K562 (cell line): ENCODE results near the gene F13B. TPM values are rescaled to one million over a fixed set of nuclear protein-coding genes. Genes with fewer than 3 reads are reported as not detected.

ENCODE experiments used
- ATAC-seq: fragments of 200-7000 bp; cut with Tn5 transposase; 3 replicates; pipeline ENCODE4 v1.9.1; 2020; ENCODE audit warnings: moderate library complexity
- BruUV-seq: library from RNA; stranded (reverse); fragments of 400-500 nt; replicated peaks from 2 replicates; lab custom pipeline; 2021; lab: Mats Ljungman, UMichigan
- CTCF ChIA-PET: fragments of 300-600 bp; formaldehyde crosslinking; extraction: SDS; loops from one replicate; lab custom pipeline; 2021; ENCODE audit warnings: low intra/inter-chr PET ratio; lab: Yijun Ruan, JAX
- POLR2A ChIA-PET: fragments of 300-600, 350-650 bp; sonication (Branson Sonifier 250); formaldehyde crosslinking; extraction: SDS; loops from one replicate; lab custom pipeline; 2021; ENCODE audit warnings: antibody characterized with exemption, inconsistent platforms; lab: Yijun Ruan, JAX
- DNase-seq, 4 experiments: peaks; one replicate each; pipeline versions ENCODE4 v3.0.0 to v3.0.0-alpha.2; 2011 to 2018; ENCODE audit warnings: low spot score in 3 of 4, mixed read lengths in 3 of 4; ENCODE audit errors: extremely low read depth in 1 of 4
- FAIRE-seq: peaks from 2 replicates; lab custom pipeline; 2011; peaks lifted over from hg19 to GRCh38; lab: Jason Lieb, UNC
- H2AFZ ChIP-seq: 2 replicates; pipeline ENCODE4 v1.6.0; 2011; ENCODE audit warnings: low read depth, low read length, control low read depth, inconsistent platforms
- H3K27ac ChIP-seq: fragments of 200-600 bp; 3 replicates; pipeline ENCODE4 v1.8.0; 2011; ENCODE audit warnings: low read depth, mild to moderate bottlenecking, control low read depth, inconsistent platforms, low read length, moderate library complexity, mixed read lengths; ENCODE audit errors: extremely low read depth
- H3K27me3 ChIP-seq, 2 experiments: fragments of 300-600 bp in 1 of 2; 2 replicates in 1 of 2; 3 replicates in 1 of 2; pipeline versions ENCODE4 v1.6.0 to v1.8.0; 2011; ENCODE audit warnings: inconsistent platforms in 2 of 2, low read length in 2 of 2, mild to moderate bottlenecking in 1 of 2, mixed read lengths in 1 of 2, moderate library complexity in 1 of 2; ENCODE audit not compliant: control insufficient read depth in 2 of 2, insufficient read depth in 2 of 2
- H3K36me3 ChIP-seq: fragments of 300-600 bp; 3 replicates; pipeline ENCODE4 v1.8.0; 2011; ENCODE audit warnings: mild to moderate bottlenecking, low read length, inconsistent platforms; ENCODE audit not compliant: control insufficient read depth, insufficient read depth
- H3K4me1 ChIP-seq, 2 experiments: fragments of 200-600 bp in 1 of 2; replicated peaks in 1 of 2; 2 replicates in 1 of 2; 3 replicates in 1 of 2; pipeline versions ENCODE4 v1.5.1 to v1.8.0; 2011; ENCODE audit warnings: inconsistent platforms in 2 of 2, low read length in 2 of 2, mild to moderate bottlenecking in 1 of 2, mixed read lengths in 1 of 2, moderate library complexity in 1 of 2; ENCODE audit not compliant: control insufficient read depth in 2 of 2, insufficient read depth in 2 of 2
- H3K4me2 ChIP-seq: 2 replicates; pipeline ENCODE4 v1.6.1; 2011; ENCODE audit warnings: low read length, control low read depth, inconsistent platforms, mixed read lengths; ENCODE audit not compliant: insufficient read depth
- H3K4me3 ChIP-seq: fragments of 200-600 bp; sonication (generic), shearing (Covaris generic); 2 replicates; pipeline ENCODE4 v1.5.1; 2016; ENCODE audit warnings: control low read depth, inconsistent platforms
- H3K79me2 ChIP-seq: fragments of 200-600 bp; 3 replicates; pipeline ENCODE4 v1.8.0; 2011; ENCODE audit warnings: low read length, inconsistent platforms; ENCODE audit not compliant: control insufficient read depth, insufficient read depth
- H3K9ac ChIP-seq, 2 experiments: 2 replicates each; pipeline versions ENCODE4 v1.6.0 to v1.6.1; 2011; ENCODE audit warnings: low read depth in 2 of 2, low read length in 2 of 2, control low read depth in 1 of 2, inconsistent platforms in 1 of 2, mild to moderate bottlenecking in 1 of 2, mixed read lengths in 1 of 2; ENCODE audit not compliant: insufficient read depth in 1 of 2
- H3K9me1 ChIP-seq: one replicate; pipeline ENCODE4 v1.6.0; 2011; ENCODE audit warnings: inconsistent platforms, mild to moderate bottlenecking, low read length, moderate library complexity; ENCODE audit not compliant: control insufficient read depth, insufficient read depth
- H3K9me3 ChIP-seq: replicated peaks from 2 replicates; pipeline ENCODE4 v1.5.1; 2011; ENCODE audit warnings: low read depth, low read length, inconsistent platforms; ENCODE audit not compliant: control insufficient read depth, insufficient read depth
- H4K20me1 ChIP-seq: replicated peaks from 2 replicates; pipeline ENCODE4 v1.6.1; 2011; ENCODE audit warnings: low read length, inconsistent platforms, mixed read lengths; ENCODE audit not compliant: control insufficient read depth, insufficient read depth
- GATAD2A ChIP-seq: fragments of 450-650 bp; IDR thresholded peaks from 2 replicates; pipeline ENCODE4 v1.6.1; 2017
- SRSF1 ChIP-seq: fragments of 200-400 bp; formaldehyde crosslinking; IDR thresholded peaks from 2 replicates; pipeline ENCODE4 v1.6.1; 2017; ENCODE audit warnings: mild to moderate bottlenecking, low read depth, low read length, moderate library complexity
- TAF1 ChIP-seq: IDR thresholded peaks from 2 replicates; pipeline ENCODE4 v1.6.1; 2011; ENCODE audit warnings: mild to moderate bottlenecking, low read length, moderate library complexity; ENCODE audit not compliant: insufficient read depth, control insufficient read depth, severe bottlenecking; ENCODE audit errors: extremely low read depth
- ZNF165 ChIP-seq: fragments of 250-450 bp; sonication (Bioruptor Pico); IDR thresholded peaks from 2 replicates; pipeline ENCODE4 v1.4.0; 2020; ENCODE audit warnings: borderline replicate concordance
- ZNF57 ChIP-seq: fragments of 450-650 bp; formaldehyde crosslinking; IDR thresholded peaks from 2 replicates; pipeline ENCODE4 v1.4.0; 2020; ENCODE audit warnings: mild to moderate bottlenecking, moderate library complexity
- in situ Hi-C: fragments of 300-500 bp; cut with MboI; formaldehyde crosslinking; loops from 4 replicates; pipeline ENCODE4 v1.15.0; 2018; ENCODE audit warnings: inconsistent platforms, mixed read lengths
- intact Hi-C: fragments of 100-400 bp; cut with micrococcal nuclease; formaldehyde crosslinking; loops from 2 replicates; pipeline ENCODE4 v1.14.2; 2022
- polyA plus RNA-seq, 8 experiments: library from polyadenylated mRNA; depleted of rRNA in 4 of 8; stranded (reverse) in 5 of 8; unstranded in 3 of 8; fragments of >200 nt; fragmentation: Nextera tagmentation in 2 of 8; fragmentation: Illumina TruSeq in 1 of 8; extraction: Ambion mirVana in 2 of 8; extraction: Trizol in 1 of 8; gene quantifications; 2 replicates each; pipeline versions ENCODE4 v1.2.1 to v1.2.3, GENCODE V29; 2011 to 2014; ENCODE audit warnings: inconsistent platforms in 1 of 8, missing spikeins in 1 of 8
- total RNA-seq, 7 experiments: library from RNA; depleted of rRNA in 6 of 7; stranded (reverse); fragments of >200 nt in 6 of 7; fragmentation: Illumina TruSeq in 2 of 7; extraction: Trizol in 2 of 7; gene quantifications; 2 replicates each; pipeline versions ENCODE4 v1.2.1 to v1.2.3, GENCODE V29; 2011 to 2021; ENCODE audit warnings: low replicate concordance in 1 of 7
- TF ChIP-seq, protein P1 (sequence below), 2 experiments: fragments of 450-650 bp; conservative IDR thresholded peaks; 2 replicates each; pipeline ENCODE4 v1.6.1; 2017; ENCODE audit warnings: mild to moderate bottlenecking in 2 of 2, moderate library complexity in 2 of 2
- TF ChIP-seq, protein P2 (sequence below): IDR thresholded peaks from 2 replicates; pipeline ENCODE4 v1.6.1; 2011; ENCODE audit not compliant: insufficient read length; ENCODE audit errors: extremely low read depth
- TF ChIP-seq, protein P3 (sequence below): fragments of 450-650 bp; IDR thresholded peaks from 2 replicates; pipeline ENCODE4 v1.6.1; 2017; ENCODE audit warnings: antibody characterized with exemption

The F13B gene
- total and polyA plus RNA-seq, 9 of the 15 experiments (the other 6 are each of a cell fraction or from before 2014, with no cell fraction given): not detected

DNA sequence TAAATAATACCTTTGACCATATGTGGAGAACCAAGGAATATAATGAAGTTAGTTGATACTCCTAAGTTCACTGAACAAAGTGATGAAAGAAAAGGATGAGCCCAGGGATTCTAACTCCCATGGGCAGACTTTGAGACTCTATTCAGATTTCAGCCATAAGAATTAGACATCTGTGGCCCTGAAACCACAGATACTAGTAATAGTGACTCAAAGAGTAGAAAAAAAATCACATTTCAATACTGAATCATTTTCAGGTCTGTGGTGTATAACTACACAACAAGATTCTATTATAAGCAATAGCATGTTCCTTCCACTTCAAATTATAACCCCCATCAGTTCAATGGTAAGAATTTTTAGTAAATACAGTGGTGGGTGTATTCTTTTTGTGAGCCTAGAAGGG, 16.4 kb upstream of the F13B start:
- Histone ChIP-seq H3K4me1 (no peaks in the 10 kb centered on the region), H3K4me2 (no peak overlapping the region), H3K36me3 (peaks cover 61% of the 10 kb centered on the region), H3K4me3 (no peak overlapping the region), H3K79me2 (no peaks in the 10 kb centered on the region), H3K9ac (no peak overlapping the region), H3K9me1 (no peaks in the 10 kb centered on the region), H3K27me3 (no peaks in the 10 kb centered on the region), H3K27ac (no peak overlapping the region), H3K9me3 (peaks cover 2% of the 10 kb centered on the region; the same call in 1 of the 2 replicates), H2AFZ (no peak overlapping the region), H4K20me1 (no peaks in the 10 kb centered on the region)
- no TSS peak for BruUV-seq
- ChIA-PET POLR2A (no interaction called here), CTCF (no interaction called here)
- intact Hi-C loops (no loop called here), in situ Hi-C loops (no loop called here)
- no peak for DNase-seq
- ATAC-seq: no peak
- TF ChIP-seq ZNF57 (CRISPR knock-in tag) (no peak), GATAD2A (no peak), SRSF1 (no peak), TAF1 (no peak), ZNF165 (no peak)
- TF ChIP-seq, protein P1, sequence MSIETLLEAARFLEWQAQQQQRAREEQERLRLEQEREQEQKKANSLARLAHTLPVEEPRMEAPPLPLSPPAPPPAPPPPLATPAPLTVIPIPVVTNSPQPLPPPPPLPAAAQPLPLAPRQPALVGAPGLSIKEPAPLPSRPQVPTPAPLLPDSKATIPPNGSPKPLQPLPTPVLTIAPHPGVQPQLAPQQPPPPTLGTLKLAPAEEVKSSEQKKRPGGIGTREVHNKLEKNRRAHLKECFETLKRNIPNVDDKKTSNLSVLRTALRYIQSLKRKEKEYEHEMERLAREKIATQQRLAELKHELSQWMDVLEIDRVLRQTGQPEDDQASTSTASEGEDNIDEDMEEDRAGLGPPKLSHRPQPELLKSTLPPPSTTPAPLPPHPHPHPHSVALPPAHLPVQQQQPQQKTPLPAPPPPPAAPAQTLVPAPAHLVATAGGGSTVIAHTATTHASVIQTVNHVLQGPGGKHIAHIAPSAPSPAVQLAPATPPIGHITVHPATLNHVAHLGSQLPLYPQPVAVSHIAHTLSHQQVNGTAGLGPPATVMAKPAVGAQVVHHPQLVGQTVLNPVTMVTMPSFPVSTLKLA (conservative IDR thresholded peaks at IDR 0.05): no peak
- TF ChIP-seq, protein P2, sequence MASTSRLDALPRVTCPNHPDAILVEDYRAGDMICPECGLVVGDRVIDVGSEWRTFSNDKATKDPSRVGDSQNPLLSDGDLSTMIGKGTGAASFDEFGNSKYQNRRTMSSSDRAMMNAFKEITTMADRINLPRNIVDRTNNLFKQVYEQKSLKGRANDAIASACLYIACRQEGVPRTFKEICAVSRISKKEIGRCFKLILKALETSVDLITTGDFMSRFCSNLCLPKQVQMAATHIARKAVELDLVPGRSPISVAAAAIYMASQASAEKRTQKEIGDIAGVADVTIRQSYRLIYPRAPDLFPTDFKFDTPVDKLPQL: no peak
- TF ChIP-seq, protein P3, sequence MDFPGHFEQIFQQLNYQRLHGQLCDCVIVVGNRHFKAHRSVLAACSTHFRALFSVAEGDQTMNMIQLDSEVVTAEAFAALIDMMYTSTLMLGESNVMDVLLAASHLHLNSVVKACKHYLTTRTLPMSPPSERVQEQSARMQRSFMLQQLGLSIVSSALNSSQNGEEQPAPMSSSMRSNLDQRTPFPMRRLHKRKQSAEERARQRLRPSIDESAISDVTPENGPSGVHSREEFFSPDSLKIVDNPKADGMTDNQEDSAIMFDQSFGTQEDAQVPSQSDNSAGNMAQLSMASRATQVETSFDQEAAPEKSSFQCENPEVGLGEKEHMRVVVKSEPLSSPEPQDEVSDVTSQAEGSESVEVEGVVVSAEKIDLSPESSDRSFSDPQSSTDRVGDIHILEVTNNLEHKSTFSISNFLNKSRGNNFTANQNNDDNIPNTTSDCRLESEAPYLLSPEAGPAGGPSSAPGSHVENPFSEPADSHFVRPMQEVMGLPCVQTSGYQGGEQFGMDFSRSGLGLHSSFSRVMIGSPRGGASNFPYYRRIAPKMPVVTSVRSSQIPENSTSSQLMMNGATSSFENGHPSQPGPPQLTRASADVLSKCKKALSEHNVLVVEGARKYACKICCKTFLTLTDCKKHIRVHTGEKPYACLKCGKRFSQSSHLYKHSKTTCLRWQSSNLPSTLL: no peak
- no peak for FAIRE-seq
